ENCODE results near the gene SLC35G3. TPM values are rescaled to one million over a fixed set of nuclear protein-coding genes. Genes with fewer than 3 reads are reported as not detected.

Gene SLC35G3
- total and polyA plus RNA-seq, 4 experiments from 2014 or later: 0.09 TPM; not detected in 3

- Mint-ChIP-seq H3K9me3 (no peaks in the 10 kb centered on the region), H3K27me3 (no peaks in the 10 kb centered on the region), H3K4me3 (peak overlapping the region in 1 of 8 donors; percentile 69), H3K36me3 (no peaks in the 10 kb centered on the region), H3K4me1 (peaks cover 36 to 72% (median 50%) of the 10 kb centered on the region in 4 donors), H3K27ac (peak overlapping the region in 4 of 7 donors; percentile 30 to 68 (median 48))
- ChIA-PET POLR2A (ENCODE audit: partially characterized antibody) (interaction anchor here (1.2 to 12.0 kb wide), 4 partner anchors 50 to 644 kb away, joined by 3 to 117 read pairs (median 24); partner anchors contain the start of genes SLFN12L, SLFN5 and TAF15), CTCF (ENCODE audit: partially characterized antibody) (interaction anchor here (1.7 to 9.7 kb wide), 2 partner anchors 23 to 372 kb away, joined by 4 to 111 read pairs; partner anchors contain the start of genes NLE1 and SLFN12L)
- Histone ChIP-seq H3K27me3 (ENCODE audit: insufficient read depth, low read length) (no peaks in the 10 kb centered on the region), H3K9me3 (ENCODE audit: control insufficient read depth in 1 of 2, low read length in 2 of 2) (no peaks in the 10 kb centered on the region), H3K4me3 (ENCODE audit: low read length in 2 of 2) (no peak overlapping the region), H3K36me3 (ENCODE audit: insufficient read depth, low read length) (no peaks in the 10 kb centered on the region), H3K4me1 (ENCODE audit: insufficient read depth, low read length) (peaks cover 46% of the 10 kb centered on the region), H3K27ac (ENCODE audit: low read depth, low read length) (no peak overlapping the region)
- DNase-seq: no peak
- intact Hi-C loops (cut with micrococcal nuclease): loop anchor here (5.0 kb wide), 1 partner anchor 323 kb away; no protein-coding TSS in a partner anchor
Measured at GRCh38 chr17:35164716-35165115, 29.5 kb downstream of the SLC35G3 start.

GRCh38 chr17:35163886-35164285, 30.3 kb downstream of the SLC35G3 start:
- ChIA-PET CTCF (ENCODE audit: partially characterized antibody) (interaction anchor here (1.7 to 9.7 kb wide), 2 partner anchors 23 to 373 kb away, joined by 4 to 111 read pairs; partner anchors contain the start of genes NLE1 and SLFN12L), POLR2A (ENCODE audit: partially characterized antibody) (interaction anchor here (6.3 to 12.0 kb wide), 2 partner anchors 78 to 371 kb away, joined by 37 to 117 read pairs; partner anchors contain the start of genes SLFN12L and SLFN5)
- no peak for DNase-seq
- Mint-ChIP-seq H3K4me1 (peaks cover 37 to 78% (median 55%) of the 10 kb centered on the region in 4 donors), H3K4me3 (no peak overlapping the region), H3K27ac (peak overlapping the region in 6 of 7 donors; percentile 8 to 94 (median 50)), H3K9me3 (no peaks in the 10 kb centered on the region), H3K36me3 (no peaks in the 10 kb centered on the region), H3K27me3 (no peaks in the 10 kb centered on the region)
- no peaks in the 10 kb centered on the region for H3K36me3 ChIP-seq (ENCODE audit: insufficient read depth, low read length)
- H3K4me3 ChIP-seq (ENCODE audit: low read length in 2 of 2): no peak overlapping the region
- H3K4me1 ChIP-seq (ENCODE audit: insufficient read depth, low read length): peaks cover 54% of the 10 kb centered on the region
- no peaks in the 10 kb centered on the region for H3K9me3 ChIP-seq (ENCODE audit: control insufficient read depth in 1 of 2, low read length in 2 of 2)
- no peaks in the 10 kb centered on the region for H3K27me3 ChIP-seq (ENCODE audit: insufficient read depth, low read length)
- H3K27ac ChIP-seq (ENCODE audit: low read depth, low read length): no peak overlapping the region
- intact Hi-C loops (cut with micrococcal nuclease): loop anchor here (5.0 kb wide), 1 partner anchor 323 kb away; no protein-coding TSS in a partner anchor

- no peaks in the 10 kb centered on the region for H3K36me3 ChIP-seq (ENCODE audit: insufficient read depth, low read length)
- no peaks in the 10 kb centered on the region for H3K27me3 Mint-ChIP-seq
- H3K27me3 ChIP-seq (ENCODE audit: insufficient read depth, low read length): no peaks in the 10 kb centered on the region
- H3K4me1 ChIP-seq (ENCODE audit: insufficient read depth, low read length): peaks cover 54% of the 10 kb centered on the region
- H3K9me3 Mint-ChIP-seq: no peaks in the 10 kb centered on the region
- H3K9me3 ChIP-seq (ENCODE audit: control insufficient read depth in 1 of 2, low read length in 2 of 2): no peaks in the 10 kb centered on the region
- peak overlapping the region in 4 of 8 donors; percentile 10 to 57 (median 30) for H3K4me3 Mint-ChIP-seq
- H3K36me3 Mint-ChIP-seq: no peaks in the 10 kb centered on the region
- H3K27ac Mint-ChIP-seq: peak overlapping the region; percentile 39 to 94 (median 84)
- peak overlapping the region; percentile 39 for H3K27ac ChIP-seq (ENCODE audit: low read depth, low read length)
- peaks cover 38 to 83% (median 61%) of the 10 kb centered on the region in 4 donors for H3K4me1 Mint-ChIP-seq
- DNase-seq: no peak
- POLR2A ChIA-PET (ENCODE audit: partially characterized antibody): interaction anchor here (0.5 to 12.0 kb wide), 6 partner anchors 22 to 440 kb away, joined by 3 to 117 read pairs (median 26); partner anchors contain the start of genes NLE1, RFFL, SLFN12L and SLFN5
- CTCF ChIA-PET (ENCODE audit: partially characterized antibody): interaction anchor here (0.7 to 9.7 kb wide), 4 partner anchors 95 to 584 kb away, joined by 3 to 111 read pairs (median 3); partner anchors contain the start of gene SLFN12L
- intact Hi-C loops (cut with micrococcal nuclease): loop anchor here (5.0 kb wide), 1 partner anchor 325 kb away; no protein-coding TSS in a partner anchor
- no peak overlapping the region for H3K4me3 ChIP-seq (ENCODE audit: low read length in 2 of 2)
Measured at GRCh38 chr17:35162755-35163154, 31.4 kb downstream of the SLC35G3 start.

GRCh38 chr17:35161281-35161761, 32.9 kb downstream of the SLC35G3 start:
- H3K4me1 Mint-ChIP-seq: peaks cover 38 to 77% (median 59%) of the 10 kb centered on the region in 4 donors
- Histone ChIP-seq H3K9me3 (ENCODE audit: control insufficient read depth in 1 of 2, low read length in 2 of 2) (no peaks in the 10 kb centered on the region), H3K27ac (ENCODE audit: low read depth, low read length) (peak overlapping the region; percentile 39), H3K27me3 (ENCODE audit: insufficient read depth, low read length) (no peaks in the 10 kb centered on the region), H3K4me3 (ENCODE audit: low read length in 2 of 2) (peak overlapping the region in 1 of 2 donors; percentile 12), H3K4me1 (ENCODE audit: insufficient read depth, low read length) (peaks cover 54% of the 10 kb centered on the region), H3K36me3 (ENCODE audit: insufficient read depth, low read length) (no peaks in the 10 kb centered on the region)
- POLR2A ChIA-PET (ENCODE audit: partially characterized antibody): interaction anchor here (0.5 to 12.0 kb wide), 24 partner anchors 9 to 603 kb away, joined by 3 to 117 read pairs (median 4); partner anchors contain the start of genes AP2B1, NLE1, PEX12 and RAD51D
- intact Hi-C loops (cut with micrococcal nuclease): loop anchor here (1.0 to 5.0 kb wide), 4 partner anchors 19 to 326 kb away; partner anchors contain the start of gene NLE1
- H3K27me3 Mint-ChIP-seq: no peaks in the 10 kb centered on the region
- no peaks in the 10 kb centered on the region for H3K9me3 Mint-ChIP-seq
- peak overlapping the region; percentile 67 to 85 (median 74) for H3K4me3 Mint-ChIP-seq
- CTCF ChIA-PET (ENCODE audit: partially characterized antibody): interaction anchor here (0.9 to 2.6 kb wide), 7 partner anchors 8 to 647 kb away, joined by 3 to 10 read pairs (median 5); partner anchors contain the start of gene TAF15
- peak; percentile 55 to 65 (median 62) for DNase-seq
- no peaks in the 10 kb centered on the region for H3K36me3 Mint-ChIP-seq
- H3K27ac Mint-ChIP-seq: peak overlapping the region; percentile 84 to 94 (median 93)

GRCh38 chr17:35160354-35161201, 33.6 kb downstream of the SLC35G3 start:
- Histone ChIP-seq H3K9me3 (ENCODE audit: control insufficient read depth in 1 of 2, low read length in 2 of 2) (no peaks in the 10 kb centered on the region), H3K27ac (ENCODE audit: low read depth, low read length) (peak overlapping the region; percentile 39), H3K4me1 (ENCODE audit: insufficient read depth, low read length) (peaks cover 52% of the 10 kb centered on the region), H3K4me3 (ENCODE audit: low read length in 2 of 2) (peak overlapping the region in 1 of 2 donors; percentile 12), H3K27me3 (ENCODE audit: insufficient read depth, low read length) (no peaks in the 10 kb centered on the region), H3K36me3 (ENCODE audit: insufficient read depth, low read length) (no peaks in the 10 kb centered on the region)
- intact Hi-C loops (cut with micrococcal nuclease): loop anchor here (1.0 to 5.0 kb wide), 4 partner anchors 18 to 327 kb away; partner anchors contain the start of gene NLE1
- H3K9me3 Mint-ChIP-seq: no peaks in the 10 kb centered on the region
- peak overlapping the region; percentile 84 to 94 (median 93) for H3K27ac Mint-ChIP-seq
- peak overlapping the region; percentile 67 to 85 (median 74) for H3K4me3 Mint-ChIP-seq
- peak; percentile 57 to 74 (median 62) for DNase-seq
- no peaks in the 10 kb centered on the region for H3K36me3 Mint-ChIP-seq
- ChIA-PET CTCF (ENCODE audit: partially characterized antibody) (interaction anchor here (0.6 to 2.6 kb wide), 9 partner anchors 9 to 648 kb away, joined by 3 to 10 read pairs (median 3); partner anchors contain the start of gene TAF15), POLR2A (ENCODE audit: partially characterized antibody) (interaction anchor here (0.6 to 12.0 kb wide), 32 partner anchors 10 to 649 kb away, joined by 3 to 117 read pairs (median 4); partner anchors contain the start of genes AP2B1, NLE1, PEX12 and RAD51D)
- H3K4me1 Mint-ChIP-seq: peaks cover 37 to 73% (median 56%) of the 10 kb centered on the region in 4 donors
- H3K27me3 Mint-ChIP-seq: no peaks in the 10 kb centered on the region

GRCh38 chr17:35159940-35160339, 34.3 kb downstream of the SLC35G3 start:
- intact Hi-C loops (cut with micrococcal nuclease): loop anchor here (5.0 kb wide), 1 partner anchor 327 kb away; no protein-coding TSS in a partner anchor
- Histone ChIP-seq H3K4me1 (ENCODE audit: insufficient read depth, low read length) (peaks cover 45% of the 10 kb centered on the region), H3K4me3 (ENCODE audit: low read length in 2 of 2) (no peak overlapping the region), H3K9me3 (ENCODE audit: control insufficient read depth in 1 of 2, low read length in 2 of 2) (no peaks in the 10 kb centered on the region), H3K27me3 (ENCODE audit: insufficient read depth, low read length) (no peaks in the 10 kb centered on the region), H3K36me3 (ENCODE audit: insufficient read depth, low read length) (no peaks in the 10 kb centered on the region), H3K27ac (ENCODE audit: low read depth, low read length) (peak overlapping the region; percentile 39)
- POLR2A ChIA-PET (ENCODE audit: partially characterized antibody): interaction anchor here (0.7 to 12.0 kb wide), 16 partner anchors 10 to 649 kb away, joined by 3 to 117 read pairs (median 6); partner anchors contain the start of genes NLE1, SLFN12L, SLFN5 and TAF15
- H3K36me3 Mint-ChIP-seq: no peaks in the 10 kb centered on the region
- no peaks in the 10 kb centered on the region for H3K9me3 Mint-ChIP-seq
- no peaks in the 10 kb centered on the region for H3K27me3 Mint-ChIP-seq
- DNase-seq: no peak
- peak overlapping the region in 5 of 8 donors; percentile 45 to 79 (median 76) for H3K4me3 Mint-ChIP-seq
- peak overlapping the region; percentile 53 to 94 (median 93) for H3K27ac Mint-ChIP-seq
- peaks cover 33 to 66% (median 52%) of the 10 kb centered on the region in 4 donors for H3K4me1 Mint-ChIP-seq
- CTCF ChIA-PET (ENCODE audit: partially characterized antibody): interaction anchor here (0.8 to 2.6 kb wide), 3 partner anchors 17 to 587 kb away, joined by 3 to 10 read pairs (median 7); no protein-coding TSS in a partner anchor

Measured in CD4-positive, alpha-beta memory T cell (primary cell).